Activated CD8-positive, alpha-beta memory T cell treated with anti-CD3 and anti-CD28 coated beads, Interleukin-2, amount 10 ng/mL, durations not matched to agents 7 days and 5 days (primary cell): ENCODE data around the gene FNDC1. TPM values are rescaled to one million over a fixed set of nuclear protein-coding genes. Genes with fewer than 3 reads are reported as not detected.

Experiments used
- ATAC-seq: fragments of 150-1000 bp; cut with Tn5 transposase; one replicate; pipeline ENCODE4 v1.10.0; 2021; ENCODE audit warnings: moderate library complexity
- CTCF ChIA-PET: fragments of 350-600 bp; sonication (Branson Sonifier 250); formaldehyde crosslinking; loops from one replicate; lab custom pipeline; 2021; ENCODE audit warnings: antibody characterized with exemption; lab: Charles Lee
- DNase-seq: peaks from one replicate; pipeline ENCODE4 v3.0.0-alpha.2; 2020
- H3K27ac Mint-ChIP-seq: one replicate; pipeline ENCODE4 v1.8.0; 2021; ENCODE audit warnings: mild to moderate bottlenecking, mixed read lengths
- H3K27me3 Mint-ChIP-seq: one replicate; pipeline ENCODE4 v1.8.0; 2021; ENCODE audit warnings: mixed read lengths
- H3K36me3 Mint-ChIP-seq: one replicate; pipeline ENCODE4 v1.8.0; 2021; ENCODE audit warnings: mild to moderate bottlenecking, mixed read lengths
- H3K4me1 Mint-ChIP-seq: one replicate; pipeline ENCODE4 v1.8.0; 2021; ENCODE audit warnings: mixed read lengths
- H3K4me3 Mint-ChIP-seq: one replicate; pipeline ENCODE4 v1.8.0; 2021; ENCODE audit warnings: mild to moderate bottlenecking, moderate library complexity, mixed read lengths
- H3K9me3 Mint-ChIP-seq: one replicate; pipeline ENCODE4 v1.8.0; 2022; ENCODE audit warnings: low read depth, mixed read lengths
- total RNA-seq, 2 experiments: library from RNA; stranded (reverse); gene quantifications; one replicate each; pipeline ENCODE4 v1.2.3, GENCODE V29; 2021

The FNDC1 gene
- total RNA-seq, 2 experiments from 2014 or later, result not detected

DNA sequence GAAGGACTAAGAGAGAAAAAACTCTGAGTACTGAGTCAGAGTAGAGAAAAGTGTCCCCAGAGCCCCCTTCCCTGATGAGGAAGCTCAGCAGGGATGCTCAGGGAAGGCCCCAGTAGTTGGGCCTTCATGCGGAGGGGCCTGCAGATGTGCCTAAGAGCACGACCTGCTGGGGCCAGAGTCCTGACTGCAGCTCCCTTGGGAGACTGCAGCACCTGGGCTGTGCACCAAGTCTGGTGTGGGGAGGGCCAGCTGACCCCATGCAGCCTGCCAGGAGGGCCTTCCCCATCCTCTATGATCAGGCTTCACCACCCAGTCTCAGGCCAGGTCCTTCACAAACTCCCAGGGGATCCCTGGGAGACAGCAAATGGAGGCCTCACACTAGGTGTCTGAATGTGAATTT lies 130.4 kb downstream of the FNDC1 start:
- DNase-seq, result no peak
- no peak for ATAC-seq
- H3K36me3 Mint-ChIP-seq, result no peaks in the 10 kb centered on the region
- CTCF ChIA-PET, result no interaction called here
- no peaks in the 10 kb centered on the region for H3K4me1 Mint-ChIP-seq
- no peak overlapping the region for H3K4me3 Mint-ChIP-seq
- H3K9me3 Mint-ChIP-seq, result no peaks in the 10 kb centered on the region
- H3K27me3 Mint-ChIP-seq, result peaks cover 23% of the 10 kb centered on the region
- no peak overlapping the region for H3K27ac Mint-ChIP-seq

- Mint-ChIP-seq H3K36me3 (no peaks in the 10 kb centered on the region), H3K4me3 (no peak overlapping the region), H3K27me3 (peaks cover 14% of the 10 kb centered on the region), H3K9me3 (no peaks in the 10 kb centered on the region), H3K4me1 (no peaks in the 10 kb centered on the region), H3K27ac (no peak overlapping the region)
- DNase-seq (no peak), ATAC-seq (no peak)
- CTCF ChIA-PET, result no interaction called here
Measured at GRCh38 chr6:159301277-159301676, 132.1 kb downstream of the FNDC1 start.

DNA sequence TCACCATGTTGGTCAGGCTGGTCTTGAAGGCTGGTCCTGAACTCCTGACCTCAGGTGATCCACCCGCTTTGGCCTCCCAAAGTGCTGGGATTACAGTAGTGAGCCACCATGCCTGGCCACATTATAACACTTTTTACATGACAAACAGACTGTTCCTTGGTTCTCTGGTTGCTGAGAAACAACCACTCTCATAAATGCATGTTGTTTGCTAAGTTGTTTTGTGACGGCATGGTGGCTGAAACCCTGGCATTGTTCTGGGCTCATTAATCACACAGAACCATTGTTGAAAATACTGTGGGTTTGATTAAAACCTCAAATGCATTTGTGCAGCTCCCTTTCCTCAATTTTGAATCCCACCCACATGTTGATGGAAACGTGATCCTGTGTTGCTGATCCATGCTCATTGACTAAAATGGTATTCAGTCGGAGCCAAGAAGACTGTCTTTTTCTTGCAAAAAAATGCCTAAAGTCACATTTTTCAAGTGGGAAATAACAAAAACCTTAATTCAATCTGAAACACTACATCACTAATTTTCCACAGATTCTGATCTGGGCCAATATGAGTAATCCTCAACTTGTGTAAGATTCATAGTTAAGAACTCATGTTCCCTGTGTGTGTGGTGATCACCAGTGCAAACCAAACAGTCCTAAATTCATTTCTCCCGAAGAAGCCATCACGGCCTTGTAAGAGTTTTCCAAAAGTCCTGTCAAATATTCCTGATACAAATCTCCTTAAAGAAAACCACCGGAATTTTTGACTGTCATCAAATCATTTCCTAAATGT lies 132.8 kb downstream of the FNDC1 start:
- CTCF ChIA-PET, result no interaction called here
- Mint-ChIP-seq H3K27me3 (peaks cover 13% of the 10 kb centered on the region), H3K27ac (no peak overlapping the region), H3K4me1 (no peaks in the 10 kb centered on the region), H3K36me3 (no peaks in the 10 kb centered on the region), H3K4me3 (no peak overlapping the region), H3K9me3 (no peaks in the 10 kb centered on the region)
- ATAC-seq, result no peak
- no peak for DNase-seq

GRCh38 chr6:159302594-159302992 lies 133.4 kb downstream of the FNDC1 start:
- no peaks in the 10 kb centered on the region for H3K4me1 Mint-ChIP-seq
- peaks cover 12% of the 10 kb centered on the region for H3K27me3 Mint-ChIP-seq
- CTCF ChIA-PET, result no interaction called here
- DNase-seq (no peak), ATAC-seq (no peak)
- no peaks in the 10 kb centered on the region for H3K9me3 Mint-ChIP-seq
- H3K4me3 Mint-ChIP-seq, result no peak overlapping the region
- H3K36me3 Mint-ChIP-seq, result no peaks in the 10 kb centered on the region
- H3K27ac Mint-ChIP-seq, result no peak overlapping the region

GRCh38 chr6:159303159-159303558 lies 134.0 kb downstream of the FNDC1 start:
- Mint-ChIP-seq H3K36me3 (no peaks in the 10 kb centered on the region), H3K27me3 (peaks cover 8% of the 10 kb centered on the region), H3K4me1 (no peaks in the 10 kb centered on the region), H3K4me3 (no peak overlapping the region), H3K27ac (no peak overlapping the region), H3K9me3 (no peaks in the 10 kb centered on the region)
- ATAC-seq (no peak), DNase-seq (no peak)
- CTCF ChIA-PET, result interaction anchor here (0.7 kb wide), 1 partner anchor 19 kb away, joined by 3 read pairs; no protein-coding TSS in a partner anchor

DNA sequence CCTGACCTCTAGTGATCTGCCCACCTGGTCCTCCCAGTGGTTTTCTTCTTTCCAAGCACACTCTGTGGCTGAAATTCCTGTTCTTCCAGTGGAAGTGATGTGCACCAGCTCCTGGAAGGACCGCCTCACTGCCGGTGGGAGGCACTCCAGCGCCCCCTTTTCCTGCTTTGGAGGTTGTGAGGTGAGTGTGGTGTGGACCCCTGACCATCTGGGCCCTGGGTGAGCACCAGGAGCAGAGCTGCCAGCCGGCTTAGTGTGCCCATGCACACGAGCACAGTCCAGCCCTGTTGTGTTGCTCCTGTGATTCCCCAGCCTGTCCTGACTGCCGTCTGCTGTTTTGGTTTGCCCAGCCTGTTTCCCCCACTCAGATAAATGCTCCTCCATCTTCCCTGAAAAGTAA lies 134.6 kb downstream of the FNDC1 start:
- H3K4me1 Mint-ChIP-seq, result no peaks in the 10 kb centered on the region
- ATAC-seq, result no peak
- CTCF ChIA-PET, result no interaction called here
- no peaks in the 10 kb centered on the region for H3K9me3 Mint-ChIP-seq
- no peak overlapping the region for H3K27ac Mint-ChIP-seq
- no peaks in the 10 kb centered on the region for H3K36me3 Mint-ChIP-seq
- no peak for DNase-seq
- H3K4me3 Mint-ChIP-seq, result no peak overlapping the region
- peaks cover 8% of the 10 kb centered on the region for H3K27me3 Mint-ChIP-seq

DNA sequence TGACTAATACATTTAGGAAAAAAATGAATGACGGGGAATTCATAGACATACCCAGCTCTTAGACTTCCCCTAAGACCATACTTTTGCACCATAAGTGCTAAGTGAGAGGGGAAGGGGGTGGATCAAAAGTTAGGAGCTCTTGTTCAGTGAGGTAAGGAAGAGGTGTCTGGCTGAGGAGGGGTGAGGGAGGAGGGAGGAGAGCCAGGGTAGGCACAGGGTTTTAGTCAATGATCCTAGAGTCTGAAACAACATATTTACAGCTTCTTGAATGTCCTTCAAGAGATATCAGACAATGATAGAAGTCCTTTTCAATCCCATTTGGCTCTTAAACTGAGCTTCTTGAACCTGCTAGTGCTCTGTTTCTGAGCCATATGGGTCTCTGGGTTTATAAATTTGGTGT lies 135.4 kb downstream of the FNDC1 start:
- no peaks in the 10 kb centered on the region for H3K36me3 Mint-ChIP-seq
- CTCF ChIA-PET, result no interaction called here
- no peaks in the 10 kb centered on the region for H3K9me3 Mint-ChIP-seq
- ATAC-seq (no peak), DNase-seq (no peak)
- H3K4me1 Mint-ChIP-seq, result no peaks in the 10 kb centered on the region
- no peak overlapping the region for H3K27ac Mint-ChIP-seq
- no peak overlapping the region for H3K4me3 Mint-ChIP-seq
- peaks cover 5% of the 10 kb centered on the region for H3K27me3 Mint-ChIP-seq

DNA sequence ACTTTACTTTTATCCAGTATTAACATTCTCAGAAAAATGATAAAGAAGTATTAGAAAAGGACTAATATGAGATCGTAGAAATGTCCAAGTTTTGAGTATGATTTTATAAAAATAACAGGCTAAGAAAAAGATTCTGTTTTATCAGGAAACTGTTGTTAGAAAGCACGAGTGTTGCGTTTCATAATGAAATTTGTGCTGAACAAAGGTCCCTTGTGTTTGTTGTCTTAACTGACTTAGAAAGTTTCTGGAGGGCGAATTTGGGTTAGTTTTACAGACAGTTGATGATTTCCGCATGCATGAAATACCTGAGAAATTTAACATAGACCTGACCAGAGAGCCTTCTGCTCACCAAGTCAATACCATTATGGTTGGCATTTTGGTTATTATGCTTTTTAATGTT lies 136.0 kb downstream of the FNDC1 start:
- Mint-ChIP-seq H3K27me3 (peaks cover 5% of the 10 kb centered on the region), H3K9me3 (no peaks in the 10 kb centered on the region), H3K27ac (no peak overlapping the region), H3K4me3 (no peak overlapping the region), H3K36me3 (no peaks in the 10 kb centered on the region), H3K4me1 (no peaks in the 10 kb centered on the region)
- CTCF ChIA-PET, result no interaction called here
- ATAC-seq, result no peak
- DNase-seq, result no peak

- CTCF ChIA-PET, result no interaction called here
- Mint-ChIP-seq H3K27ac (no peak overlapping the region), H3K36me3 (no peaks in the 10 kb centered on the region), H3K27me3 (peaks cover 5% of the 10 kb centered on the region), H3K4me3 (no peak overlapping the region), H3K4me1 (no peaks in the 10 kb centered on the region), H3K9me3 (no peaks in the 10 kb centered on the region)
- DNase-seq, result no peak
- no peak for ATAC-seq
Measured at GRCh38 chr6:159305804-159306537, 136.8 kb downstream of the FNDC1 start.

DNA sequence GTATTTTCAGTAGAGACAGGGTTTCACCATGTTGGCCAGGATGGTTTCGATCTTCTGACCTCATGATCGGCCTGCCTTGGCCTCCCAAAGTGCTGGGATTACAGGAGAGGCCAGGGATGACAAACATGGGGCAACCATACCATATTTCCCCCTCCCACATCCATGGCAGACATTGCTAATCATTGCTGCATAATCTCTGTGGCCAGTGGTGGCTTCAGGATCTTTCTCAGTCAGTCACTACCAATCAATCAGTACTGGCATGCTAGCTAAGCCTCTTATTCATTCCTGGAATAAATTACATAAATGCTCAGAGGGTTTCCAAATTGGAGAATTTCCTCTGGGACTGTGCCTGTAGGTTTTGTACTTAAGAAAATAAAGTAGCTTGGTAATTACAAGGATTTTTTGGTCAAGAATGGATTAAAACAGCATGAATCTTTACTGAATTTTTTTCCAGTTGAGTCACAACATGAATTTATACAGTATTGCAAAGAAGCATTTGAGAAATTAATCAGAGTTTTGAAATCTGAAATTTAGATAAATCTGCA lies 138.1 kb downstream of the FNDC1 start:
- peaks cover 5% of the 10 kb centered on the region for H3K27me3 Mint-ChIP-seq
- DNase-seq (no peak), ATAC-seq (no peak)
- no peak overlapping the region for H3K4me3 Mint-ChIP-seq
- no peak overlapping the region for H3K27ac Mint-ChIP-seq
- H3K4me1 Mint-ChIP-seq, result no peaks in the 10 kb centered on the region
- CTCF ChIA-PET, result no interaction called here
- no peaks in the 10 kb centered on the region for H3K9me3 Mint-ChIP-seq
- no peaks in the 10 kb centered on the region for H3K36me3 Mint-ChIP-seq

- Mint-ChIP-seq H3K27me3 (peaks cover 5% of the 10 kb centered on the region), H3K27ac (no peak overlapping the region), H3K4me3 (no peak overlapping the region), H3K9me3 (no peaks in the 10 kb centered on the region), H3K36me3 (no peaks in the 10 kb centered on the region), H3K4me1 (no peaks in the 10 kb centered on the region)
- CTCF ChIA-PET, result no interaction called here
- ATAC-seq (no peak), DNase-seq (no peak)
Measured at GRCh38 chr6:159308198-159308597, 139.0 kb downstream of the FNDC1 start.

DNA sequence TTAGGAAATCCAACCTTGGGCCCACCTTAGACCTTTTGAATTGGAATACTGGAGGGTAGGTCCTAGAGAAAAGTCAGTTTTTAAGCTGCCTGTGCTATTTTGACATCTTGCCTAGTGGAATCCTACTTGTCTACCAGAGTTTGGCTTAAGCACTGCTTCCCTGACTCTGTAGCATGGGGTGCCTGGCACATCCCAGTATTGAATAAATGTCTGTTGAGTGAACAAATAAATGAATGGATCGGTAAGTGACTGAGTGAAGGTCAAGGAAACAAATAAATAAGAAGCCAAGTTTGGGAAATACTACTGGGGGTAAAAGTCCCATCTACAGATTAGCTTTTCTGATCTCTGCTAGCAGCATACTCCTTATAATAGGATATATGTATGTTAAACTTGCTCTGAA lies 140.5 kb downstream of the FNDC1 start:
- Mint-ChIP-seq H3K36me3 (no peaks in the 10 kb centered on the region), H3K4me1 (no peaks in the 10 kb centered on the region), H3K9me3 (no peaks in the 10 kb centered on the region), H3K27ac (no peak overlapping the region), H3K27me3 (peaks cover 5% of the 10 kb centered on the region), H3K4me3 (no peak overlapping the region)
- ATAC-seq, result no peak
- CTCF ChIA-PET, result interaction anchor here (1.5 kb wide), 1 partner anchor 136 kb away, joined by 5 read pairs; no protein-coding TSS in a partner anchor
- no peak for DNase-seq

DNA sequence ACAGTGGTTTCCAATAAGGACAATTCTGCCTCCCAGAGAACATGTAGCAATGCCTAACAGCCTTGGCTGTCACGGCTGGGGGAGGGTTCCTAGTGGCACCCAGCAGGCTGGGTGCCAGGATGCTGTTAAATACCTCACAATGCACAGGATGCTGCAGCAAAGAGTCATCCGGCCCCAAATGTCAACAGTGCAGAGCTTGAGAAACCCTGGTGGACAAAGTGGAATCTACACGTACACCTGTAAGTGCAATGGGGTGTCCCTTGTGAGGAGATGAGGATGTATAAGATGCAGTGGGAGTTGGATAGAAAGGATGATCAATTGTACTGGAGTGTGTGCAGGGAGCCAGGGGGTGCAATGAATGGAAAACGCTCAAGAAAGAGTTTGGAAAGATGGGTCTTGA lies 142.4 kb downstream of the FNDC1 start:
- CTCF ChIA-PET, result no interaction called here
- no peak overlapping the region for H3K4me3 Mint-ChIP-seq
- H3K9me3 Mint-ChIP-seq, result no peaks in the 10 kb centered on the region
- no peaks in the 10 kb centered on the region for H3K27me3 Mint-ChIP-seq
- no peak for ATAC-seq
- H3K27ac Mint-ChIP-seq, result no peak overlapping the region
- no peak for DNase-seq
- no peaks in the 10 kb centered on the region for H3K4me1 Mint-ChIP-seq
- H3K36me3 Mint-ChIP-seq, result no peaks in the 10 kb centered on the region

DNA sequence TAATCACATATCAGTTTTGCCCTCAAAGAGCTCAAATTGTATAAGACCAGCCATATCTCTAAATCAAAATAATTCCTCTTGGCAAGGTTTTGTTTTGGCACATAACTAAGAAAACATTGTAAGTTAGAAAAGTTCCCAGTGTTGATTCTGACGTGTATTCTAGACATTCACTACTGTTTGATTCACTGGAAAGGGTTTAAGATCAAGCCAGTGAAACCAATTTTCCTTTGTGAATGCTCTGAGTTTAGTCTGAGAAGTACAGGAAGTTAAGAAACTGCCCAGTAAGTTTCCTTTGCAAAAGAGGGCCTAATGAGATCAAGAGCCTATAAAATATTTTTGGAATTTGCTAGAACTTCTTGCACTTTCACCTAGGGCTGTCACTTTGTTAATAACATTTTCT lies 143.0 kb downstream of the FNDC1 start:
- H3K36me3 Mint-ChIP-seq, result no peaks in the 10 kb centered on the region
- CTCF ChIA-PET, result interaction anchor here (0.7 kb wide), 2 partner anchors 312 to 1277 kb away, joined by 3 read pairs; no protein-coding TSS in a partner anchor
- H3K9me3 Mint-ChIP-seq, result no peaks in the 10 kb centered on the region
- no peaks in the 10 kb centered on the region for H3K27me3 Mint-ChIP-seq
- ATAC-seq (no peak), DNase-seq (no peak)
- H3K27ac Mint-ChIP-seq, result no peak overlapping the region
- H3K4me3 Mint-ChIP-seq, result no peak overlapping the region
- H3K4me1 Mint-ChIP-seq, result no peaks in the 10 kb centered on the region
